Psoas muscle (tissue), 8 donors: ENCODE data around the gene ANKRD23. TPM values are rescaled to one million over a fixed set of nuclear protein-coding genes. Genes with fewer than 3 reads are reported as not detected.

ENCODE experiments used
- ATAC-seq, 4 donors: fragments of 200-7000 bp; cut with Tn5 transposase; one replicate each; pipeline ENCODE4 v1.9.1; 2020; ENCODE audit warnings: moderate library complexity in 3 of 4, mild to moderate bottlenecking in 2 of 4
- DNase-seq, 2 donors: peaks; one replicate each; pipeline ENCODE4 v3.0.0-alpha.2; 2020
- H3K27ac ChIP-seq: fragments of 200-600 bp; one replicate; pipeline ENCODE4 v1.8.0; 2022
- H3K27me3 ChIP-seq, 3 donors: fragments of 200-600 bp in 1 of 3; one replicate each; pipeline versions ENCODE4 v1.6.1 to v1.8.0; 2013 to 2022; ENCODE audit warnings: low read length in 2 of 3, mild to moderate bottlenecking in 2 of 3, moderate library complexity in 1 of 3; ENCODE audit not compliant: insufficient read depth in 3 of 3
- H3K36me3 ChIP-seq, 2 donors: fragments of 200-600 bp in 1 of 2; one replicate each; pipeline versions ENCODE4 v1.6.1 to v1.8.0; 2013 to 2022; ENCODE audit warnings: low read depth in 1 of 2, mild to moderate bottlenecking in 1 of 2, moderate library complexity in 1 of 2; ENCODE audit not compliant: insufficient read depth in 1 of 2
- H3K4me1 ChIP-seq: fragments of 200-600 bp; one replicate; pipeline ENCODE4 v1.8.0; 2022
- H3K4me3 ChIP-seq: fragments of 200-600 bp; one replicate; pipeline ENCODE4 v1.8.0; 2022; ENCODE audit warnings: mild to moderate bottlenecking
- H3K9me3 ChIP-seq: fragments of 200-600 bp; one replicate; pipeline ENCODE4 v1.8.0; 2022
- WGBS, 3 donors: extraction: QIAGEN DNeasy Blood & Tissue Kit; methylation state at CpG; one replicate each; pipeline versions ENCODE4 v1.1.6 to v1.1.7; 2013; 5-methylcytosine and 5-hydroxymethylcytosine counted together
- intact Hi-C, 2 donors: fragments of 100-400 bp; cut with DNase I; formaldehyde crosslinking; loops; one replicate each; pipeline versions ENCODE4 v1.11.0 to v1.14.2; 2022
- polyA plus RNA-seq, 3 donors: library from polyadenylated mRNA; stranded (reverse); fragments of 200-250 nt; gene quantifications; one replicate each; pipeline ENCODE4 v1.2.3, GENCODE V29; 2013
- total RNA-seq, 4 donors: library from RNA; stranded (reverse); fragmentation: NEBNext Ultra II Directional in 2 of 4; extraction: Animal tissue kit (Norgen Biotek cat#: 25700) in 2 of 4; gene quantifications; one replicate each; pipeline versions ENCODE4 v1.2.1 to v1.2.4, GENCODE V29; 2021 to 2023
- TF ChIP-seq, protein P1 (sequence below): fragments of 200-600 bp; IDR thresholded peaks from one replicate; pipeline ENCODE4 v1.8.0; 2022; ENCODE audit warnings: antibody characterized with exemption
- donor health status: healthy with polysubstance abuse.
- donor health status: DM: no; HTN: no; CAD: no; lungs with moderate emphysema.
- donor health status: Bipolar disorder and iron deficiency.
- donor health status: healthy.
- donor health status: DM: yes; HTN: yes; CAD: no.
- donor health status: DM: no; HTN: no; CAD: no.
- donor health status: DM: no; HTN: no; CAD: no.
- donor health status: DM: yes; HTN: yes; CAD: no.

The ANKRD23 gene
- total and polyA plus RNA-seq, 7 donors: 256 to 1,374 (median 788) TPM

DNA sequence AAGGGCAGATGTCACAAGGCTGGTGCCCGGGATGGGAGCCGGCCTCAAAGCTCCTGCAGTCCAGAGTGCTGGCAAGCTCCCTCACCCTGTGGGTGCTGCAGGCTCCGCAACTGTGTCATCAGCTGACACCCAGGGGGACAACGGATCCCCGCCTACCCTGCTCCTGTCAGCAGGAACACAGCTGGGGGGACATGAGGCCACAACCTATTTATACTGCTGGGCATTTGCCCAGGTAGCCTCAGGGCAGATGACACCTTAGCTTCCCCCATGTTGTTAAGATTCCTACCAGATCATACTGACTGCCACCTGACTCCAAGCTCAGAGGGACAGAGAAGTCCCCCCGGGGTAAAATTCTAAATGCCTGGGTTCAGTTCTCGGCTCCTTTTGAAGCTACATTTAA lies 1.2 kb downstream of the ANKRD23 start:
- Histone ChIP-seq H3K9me3 (no peaks in the 10 kb centered on the region), H3K4me1 (peaks cover 39% of the 10 kb centered on the region), H3K27ac (peak overlapping the region; percentile 97), H3K4me3 (peak overlapping the region; percentile 71), H3K27me3 (no peaks in the 10 kb centered on the region), H3K36me3 (peaks cover 0 to 60% of the 10 kb centered on the region in 2 donors)
- TF ChIP-seq, protein P1, sequence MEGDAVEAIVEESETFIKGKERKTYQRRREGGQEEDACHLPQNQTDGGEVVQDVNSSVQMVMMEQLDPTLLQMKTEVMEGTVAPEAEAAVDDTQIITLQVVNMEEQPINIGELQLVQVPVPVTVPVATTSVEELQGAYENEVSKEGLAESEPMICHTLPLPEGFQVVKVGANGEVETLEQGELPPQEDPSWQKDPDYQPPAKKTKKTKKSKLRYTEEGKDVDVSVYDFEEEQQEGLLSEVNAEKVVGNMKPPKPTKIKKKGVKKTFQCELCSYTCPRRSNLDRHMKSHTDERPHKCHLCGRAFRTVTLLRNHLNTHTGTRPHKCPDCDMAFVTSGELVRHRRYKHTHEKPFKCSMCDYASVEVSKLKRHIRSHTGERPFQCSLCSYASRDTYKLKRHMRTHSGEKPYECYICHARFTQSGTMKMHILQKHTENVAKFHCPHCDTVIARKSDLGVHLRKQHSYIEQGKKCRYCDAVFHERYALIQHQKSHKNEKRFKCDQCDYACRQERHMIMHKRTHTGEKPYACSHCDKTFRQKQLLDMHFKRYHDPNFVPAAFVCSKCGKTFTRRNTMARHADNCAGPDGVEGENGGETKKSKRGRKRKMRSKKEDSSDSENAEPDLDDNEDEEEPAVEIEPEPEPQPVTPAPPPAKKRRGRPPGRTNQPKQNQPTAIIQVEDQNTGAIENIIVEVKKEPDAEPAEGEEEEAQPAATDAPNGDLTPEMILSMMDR: no peak
- intact Hi-C loops: no loop called here
- DNase-seq (peak; percentile 85 to 96), ATAC-seq (peak; percentile 71 to 80 (median 74))
- WGBS, 3 donors: 27 to 47% (median 30%) methylated on average over 7 of the region's 7 CpGs

GRCh38 chr2:96841701-96842495 lies 1.9 kb downstream of the ANKRD23 start:
- intact Hi-C loops: no loop called here
- peak overlapping the region; percentile 97 for H3K27ac ChIP-seq
- peaks cover 0 to 59% of the 10 kb centered on the region in 2 donors for H3K36me3 ChIP-seq
- H3K27me3 ChIP-seq: no peaks in the 10 kb centered on the region
- peak overlapping the region; percentile 71 for H3K4me3 ChIP-seq
- H3K4me1 ChIP-seq: peaks cover 39% of the 10 kb centered on the region
- TF ChIP-seq, protein P1: no peak
- DNase-seq (peak in 1 of 2 donors; percentile 63), ATAC-seq (peak in 3 of 4 donors; percentile 0 to 14 (median 12))
- WGBS, 3 donors: 30 to 44% (median 37%) methylated on average over 16 of the region's 16 CpGs
- H3K9me3 ChIP-seq: no peaks in the 10 kb centered on the region

DNA sequence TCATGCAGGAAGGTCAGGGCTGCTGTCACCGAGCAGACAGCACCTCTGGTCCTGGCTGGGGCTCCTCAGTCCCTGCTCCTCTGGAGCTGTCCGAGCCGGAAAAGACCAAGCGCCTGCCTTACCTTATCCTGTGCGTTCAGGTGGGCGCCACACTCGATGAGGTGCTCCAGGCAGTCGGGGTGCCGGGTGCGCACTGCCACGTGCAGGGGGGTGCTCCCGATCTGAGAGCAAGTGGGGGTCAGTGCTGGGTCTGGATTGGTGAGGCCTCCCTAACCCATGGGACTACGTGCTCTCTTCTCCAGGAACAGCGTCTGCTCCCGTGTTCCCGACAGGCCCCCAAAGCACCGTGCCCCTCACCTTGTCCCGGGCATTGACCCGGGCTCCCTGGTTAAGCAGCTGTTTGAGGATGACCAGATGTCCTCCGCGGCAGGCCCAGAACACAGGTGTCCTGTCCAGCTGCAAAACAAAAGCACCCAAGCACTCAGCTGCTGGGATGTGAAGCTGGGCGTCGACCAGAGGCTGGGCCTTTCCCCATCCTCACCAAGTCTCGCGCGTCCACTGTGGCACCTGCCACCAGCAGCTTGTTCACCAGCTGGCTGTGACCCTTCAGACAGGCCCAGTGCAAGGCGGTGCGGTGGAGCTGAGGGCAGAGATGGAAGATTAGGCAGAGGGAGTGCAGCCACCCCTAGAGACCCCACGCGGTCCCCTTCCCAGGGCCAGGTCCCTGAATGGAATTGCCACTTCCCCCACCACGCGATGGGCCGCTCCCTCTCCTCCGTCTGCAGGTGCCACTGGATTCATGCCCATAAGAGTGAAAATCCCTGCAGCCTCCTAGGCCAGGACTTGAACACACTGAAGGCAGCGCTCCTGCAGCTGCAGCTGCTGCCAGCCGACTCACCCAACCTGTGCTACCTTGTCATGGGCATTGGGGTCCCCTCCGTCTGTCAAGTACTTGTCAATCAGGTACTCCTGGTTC lies 3.7 kb downstream of the ANKRD23 start:
- peak overlapping the region; percentile 71 for H3K4me3 ChIP-seq
- H3K9me3 ChIP-seq: no peaks in the 10 kb centered on the region
- WGBS, 3 donors: 52 to 74% (median 56%) methylated on average over 35 to 37 of the region's 37 CpGs

GRCh38 chr2:96839293-96839874 lies 4.4 kb downstream of the ANKRD23 start:
- DNase-seq: peak; percentile 57 to 75
- ATAC-seq: no peak
- Histone ChIP-seq H3K4me1 (peaks cover 29% of the 10 kb centered on the region), H3K4me3 (peak overlapping the region; percentile 71), H3K27me3 (no peaks in the 10 kb centered on the region), H3K27ac (peak overlapping the region; percentile 97), H3K36me3 (peaks cover 0 to 50% of the 10 kb centered on the region in 2 donors), H3K9me3 (no peaks in the 10 kb centered on the region)
- WGBS, 3 donors: 35 to 36% (median 35%) methylated on average over 41 to 42 of the region's 42 CpGs
- TF ChIP-seq, protein P1: no peak
- intact Hi-C loops: no loop called here

More for the DNA sequence above, 3.7 kb downstream of the ANKRD23 start:
- TF ChIP-seq, protein P1: no peak
- intact Hi-C loops: no loop called here
- DNase-seq (peak in 1 of 2 donors; percentile 55), ATAC-seq (no peak)
- Histone ChIP-seq H3K36me3 (peaks cover 0 to 50% of the 10 kb centered on the region in 2 donors), H3K27ac (peak overlapping the region; percentile 97), H3K4me1 (peaks cover 36% of the 10 kb centered on the region), H3K27me3 (no peaks in the 10 kb centered on the region)
